Coronary artery (tissue), 2 donors: Measurements from ENCODE around the gene RAB9A.

Source experiments
- DNase-seq: peaks from one replicate; pipeline ENCODE4 v3.0.0-alpha.2; 2017; ENCODE audit warnings: low spot score
- H3K27ac ChIP-seq, 2 donors: fragments of 200-600 bp; sonication (generic); one replicate each; pipeline ENCODE4 v1.5.1; 2016 to 2019
- H3K4me3 ChIP-seq: fragments of 200-600 bp; sonication (generic); 2 replicates; pipeline ENCODE4 v1.5.1; 2016; ENCODE audit warnings: mild to moderate bottlenecking, moderate library complexity
- TF ChIP-seq, protein P1 (sequence below): fragments of 200-600 bp; sonication (generic); IDR thresholded peaks from one replicate; pipeline ENCODE4 v1.5.1; 2019; ENCODE audit warnings: antibody characterized with exemption

RAB9A gene

DNA sequence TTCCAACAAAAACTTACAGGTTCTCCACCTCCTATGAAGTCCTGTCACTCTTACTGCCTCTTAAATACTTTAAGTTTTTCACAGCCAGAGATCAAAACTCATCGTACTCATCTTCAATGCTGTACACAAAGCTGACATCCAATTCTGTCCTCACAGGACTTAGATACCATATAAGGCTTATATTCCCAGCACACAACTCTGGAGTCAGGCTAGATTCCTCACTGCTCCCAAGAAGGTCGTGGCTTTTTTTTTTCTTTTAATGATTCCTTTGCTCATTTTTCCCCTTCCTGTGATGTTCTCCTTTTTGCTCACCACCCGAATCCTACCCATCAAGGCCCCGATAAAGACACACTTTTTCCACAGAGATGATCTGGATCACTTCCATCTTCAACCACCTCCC, 44.6 kb downstream of the RAB9A start:
- peak overlapping the region; percentile 79 to 93 for H3K27ac ChIP-seq
- H3K4me3 ChIP-seq: peak overlapping the region; percentile 90
- DNase-seq: no peak
- TF ChIP-seq, protein P1, sequence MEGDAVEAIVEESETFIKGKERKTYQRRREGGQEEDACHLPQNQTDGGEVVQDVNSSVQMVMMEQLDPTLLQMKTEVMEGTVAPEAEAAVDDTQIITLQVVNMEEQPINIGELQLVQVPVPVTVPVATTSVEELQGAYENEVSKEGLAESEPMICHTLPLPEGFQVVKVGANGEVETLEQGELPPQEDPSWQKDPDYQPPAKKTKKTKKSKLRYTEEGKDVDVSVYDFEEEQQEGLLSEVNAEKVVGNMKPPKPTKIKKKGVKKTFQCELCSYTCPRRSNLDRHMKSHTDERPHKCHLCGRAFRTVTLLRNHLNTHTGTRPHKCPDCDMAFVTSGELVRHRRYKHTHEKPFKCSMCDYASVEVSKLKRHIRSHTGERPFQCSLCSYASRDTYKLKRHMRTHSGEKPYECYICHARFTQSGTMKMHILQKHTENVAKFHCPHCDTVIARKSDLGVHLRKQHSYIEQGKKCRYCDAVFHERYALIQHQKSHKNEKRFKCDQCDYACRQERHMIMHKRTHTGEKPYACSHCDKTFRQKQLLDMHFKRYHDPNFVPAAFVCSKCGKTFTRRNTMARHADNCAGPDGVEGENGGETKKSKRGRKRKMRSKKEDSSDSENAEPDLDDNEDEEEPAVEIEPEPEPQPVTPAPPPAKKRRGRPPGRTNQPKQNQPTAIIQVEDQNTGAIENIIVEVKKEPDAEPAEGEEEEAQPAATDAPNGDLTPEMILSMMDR: no peak

DNA sequence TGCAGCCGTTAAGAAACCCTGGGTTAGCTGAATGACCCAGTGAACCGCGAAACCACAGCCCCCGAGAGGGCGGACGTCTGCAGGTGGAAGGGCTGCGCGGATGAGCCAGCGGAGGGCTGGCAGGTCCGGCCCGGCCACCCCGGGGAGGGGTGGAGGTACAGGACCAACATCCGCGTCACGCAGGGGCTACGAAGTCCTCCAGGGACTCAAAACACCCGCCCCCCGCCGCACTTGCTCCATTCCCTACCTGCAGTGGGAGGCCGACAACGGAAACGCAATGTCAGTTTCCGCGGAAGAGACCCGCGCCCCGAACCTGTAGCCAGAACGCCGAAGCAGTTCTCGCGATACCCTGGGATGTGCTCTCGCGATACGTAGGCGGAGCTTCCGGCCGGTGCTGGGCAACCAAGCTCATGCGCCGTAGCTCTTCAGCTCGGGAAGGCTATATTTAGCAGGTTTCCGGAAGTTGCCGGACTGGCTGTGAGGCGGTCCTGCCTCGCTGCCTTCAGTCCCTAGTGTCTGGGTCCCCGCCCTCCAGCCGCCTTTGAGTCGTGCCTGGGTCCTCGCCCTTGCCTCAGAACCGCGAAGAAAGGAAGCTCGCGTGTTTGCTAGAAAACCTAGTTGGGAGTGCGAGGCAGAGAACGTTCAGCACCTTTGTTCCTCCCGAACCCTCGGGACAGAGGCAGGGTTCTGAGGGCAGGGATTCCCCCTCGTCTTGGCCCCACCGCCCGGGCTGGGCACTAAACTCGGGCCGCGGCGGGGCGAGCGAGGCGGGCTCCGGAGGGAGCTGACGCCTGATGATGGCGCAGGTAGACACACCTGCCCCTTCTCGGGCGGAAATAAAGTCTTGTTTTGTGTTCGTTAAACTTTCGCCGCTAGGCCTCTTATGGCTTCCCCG, 45.6 kb downstream of the RAB9A start, which contains the start of the genes OFD1 and TRAPPC2:
TSS of gene OFD1 (plus strand) at position 471 of the 895 bp plus-strand sequence. CDS start at position 795, 324 bp downstream.
TSS of gene TRAPPC2 (minus strand) at position 343 of the 895 bp plus-strand sequence. CDS start 14,657 bp downstream, outside the sequence.
- peak; percentile 95 for DNase-seq
- Histone ChIP-seq H3K27ac (peak within 1 kb of the TSS; percentile 79 to 93), H3K4me3 (peak within 1 kb of the TSS; percentile 90)
- TF ChIP-seq, protein P1: no peak

DNA sequence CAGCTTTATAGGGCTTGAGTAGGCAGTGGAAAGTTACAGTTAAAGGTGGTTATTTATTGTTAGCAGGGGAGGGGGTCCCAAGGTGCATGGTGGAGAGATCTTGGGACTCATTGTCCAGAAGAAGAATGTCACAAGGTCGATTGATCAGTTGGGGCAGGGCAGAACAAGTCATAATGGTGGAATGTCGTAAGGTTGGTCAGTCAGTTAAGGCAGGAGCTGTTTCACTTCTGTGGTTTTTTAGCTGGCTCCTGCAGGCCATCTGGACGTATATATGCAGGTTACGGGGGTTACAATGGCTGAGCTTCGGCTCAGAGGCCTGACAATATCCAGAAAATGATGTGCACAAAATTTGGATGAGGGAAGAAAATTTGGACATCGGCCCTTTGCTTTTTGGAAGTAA, 52.8 kb downstream of the RAB9A start:
- no peak for DNase-seq
- Histone ChIP-seq H3K27ac (no peak overlapping the region), H3K4me3 (no peak overlapping the region)
- TF ChIP-seq, protein P1: no peak

DNA sequence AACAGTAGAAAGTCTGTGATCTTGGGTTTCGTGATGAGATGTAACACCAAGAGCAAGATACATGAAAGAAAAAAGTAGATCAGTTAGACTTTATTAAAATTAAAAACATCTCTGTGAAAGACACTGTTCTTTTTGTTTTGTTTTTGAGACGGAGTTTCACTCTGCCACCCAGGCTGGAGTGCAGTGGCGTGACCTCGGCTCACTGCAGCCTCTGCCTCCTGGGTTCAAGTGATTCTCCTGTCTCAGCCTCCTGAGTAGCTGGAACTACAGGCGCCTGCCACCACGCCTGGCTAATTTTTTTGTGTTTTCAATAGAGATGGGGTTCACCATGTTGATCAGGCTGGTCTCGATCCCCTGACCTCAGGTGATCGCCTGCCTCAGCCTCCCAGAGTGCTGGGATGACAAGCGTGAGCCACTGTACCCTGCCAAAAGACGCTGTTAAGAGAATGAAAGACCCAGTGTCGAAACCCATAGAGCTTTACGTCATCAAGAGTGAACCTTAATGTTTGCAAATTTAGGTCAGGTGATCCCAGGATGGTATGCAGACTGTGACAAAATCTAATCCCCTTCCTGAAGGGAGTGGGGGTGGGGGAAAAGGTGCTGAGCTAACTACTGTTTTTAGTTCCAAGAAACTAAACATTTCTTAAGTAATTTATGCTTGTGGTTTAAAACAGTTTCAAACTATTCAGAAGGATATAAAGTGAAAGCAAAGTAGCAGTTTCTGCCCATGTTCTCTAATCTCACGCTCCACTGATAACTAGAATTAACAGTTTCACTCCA, 53.7 kb downstream of the RAB9A start:
- no peak overlapping the region for H3K4me3 ChIP-seq
- no peak for DNase-seq
- TF ChIP-seq, protein P1: no peak
- H3K27ac ChIP-seq: no peak overlapping the region

DNA sequence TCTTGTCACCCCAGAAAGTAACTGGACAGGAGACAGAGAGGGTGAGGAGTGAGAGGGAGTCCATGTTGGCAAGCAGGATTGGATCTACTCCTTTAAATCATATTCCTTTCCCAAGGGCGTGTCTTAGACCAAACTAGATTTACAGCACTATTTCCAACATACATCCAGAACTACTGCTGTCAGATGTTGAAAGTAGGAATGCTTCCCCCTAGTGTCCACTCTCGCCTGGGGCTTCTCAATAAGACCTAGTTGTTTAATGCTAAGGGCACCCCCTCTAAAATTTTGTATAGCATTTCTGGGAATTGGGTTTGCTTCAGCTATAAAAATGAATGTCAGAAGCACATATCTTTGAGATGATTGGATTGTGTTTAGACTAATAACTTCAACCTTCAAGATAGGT, 58.9 kb downstream of the RAB9A start:
- DNase-seq: no peak
- H3K4me3 ChIP-seq: no peak overlapping the region
- no peak overlapping the region for H3K27ac ChIP-seq
- TF ChIP-seq, protein P1: no peak

DNA sequence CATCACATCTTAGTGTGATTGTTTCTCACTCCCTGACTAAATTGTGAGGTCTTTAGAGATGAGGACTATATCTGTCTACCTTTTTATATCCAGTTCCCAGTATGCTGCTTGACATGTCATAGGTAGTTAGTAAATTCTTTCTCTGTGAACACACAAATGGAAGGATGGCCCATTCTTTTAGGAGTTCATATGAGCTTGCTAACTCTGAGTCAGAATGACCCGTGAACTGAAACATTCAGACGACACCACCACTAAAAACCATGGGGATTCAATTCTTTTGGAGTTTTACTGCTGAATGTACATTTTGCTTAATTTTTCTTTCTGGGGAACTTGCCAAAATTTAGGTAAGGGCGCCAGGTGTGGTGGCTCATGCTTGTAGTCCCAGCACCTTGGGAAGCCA, 59.6 kb downstream of the RAB9A start:
- Histone ChIP-seq H3K4me3 (no peak overlapping the region), H3K27ac (no peak overlapping the region)
- TF ChIP-seq, protein P1: no peak
- DNase-seq: no peak
